ENCODE data around the gene KRT10.

The KRT10 gene

DNA sequence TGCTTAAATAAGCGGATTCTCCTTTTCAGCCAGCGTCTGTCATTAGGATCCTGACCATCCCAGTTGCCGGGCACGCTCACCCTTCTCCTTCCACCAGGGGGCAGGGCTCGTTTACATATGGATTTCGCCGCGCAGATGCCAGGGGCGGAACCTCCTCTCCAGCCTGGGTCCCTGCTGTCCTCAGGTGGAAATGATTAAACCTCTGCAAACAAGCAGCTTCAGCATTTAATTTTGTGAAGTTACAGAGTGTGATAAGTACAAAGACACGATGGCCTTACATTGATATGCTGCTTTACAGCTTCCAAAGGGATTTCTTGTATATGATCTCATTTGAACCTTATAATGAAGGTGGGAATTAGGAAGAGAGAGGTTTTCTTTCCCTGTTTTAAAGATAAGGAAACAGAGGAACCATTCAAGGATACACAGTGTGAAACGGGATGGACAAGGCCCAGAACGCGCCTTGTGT lies 18.8 kb downstream of the KRT10 start:
- peak; percentile 78 for DNase-seq

- DNase-seq = no peak
These were observed 21.3 kb downstream of the KRT10 start for GRCh38 chr17:40801157-40801556.

- no peak for DNase-seq
These were observed 22.0 kb downstream of the KRT10 start for GRCh38 chr17:40800381-40800780.

DNA sequence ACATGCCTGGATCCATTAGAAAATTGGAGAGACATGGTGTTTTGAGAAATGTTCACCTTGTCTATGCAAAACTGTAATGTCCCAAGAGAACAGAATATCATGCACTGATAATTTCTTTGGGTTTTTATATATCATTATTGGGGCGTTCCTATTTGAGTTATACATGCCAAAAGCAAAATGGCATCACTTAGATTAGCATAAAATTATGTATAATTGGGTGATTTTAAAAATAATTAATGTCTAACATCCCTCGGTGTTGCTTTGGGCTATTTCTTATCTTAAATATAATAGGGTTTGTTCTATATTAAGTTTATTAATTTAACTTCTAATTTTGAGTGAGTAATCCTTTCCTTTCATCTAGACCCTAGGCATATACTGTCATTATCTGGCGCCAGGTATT lies 22.6 kb downstream of the KRT10 start, which contains the start of gene KRT28:
Gene KRT28, minus strand, starts transcription at position 101 of the 400 bp plus-strand sequence. Its CDS starts 66 bp downstream, at position 35.
- no peak for DNase-seq

DNA sequence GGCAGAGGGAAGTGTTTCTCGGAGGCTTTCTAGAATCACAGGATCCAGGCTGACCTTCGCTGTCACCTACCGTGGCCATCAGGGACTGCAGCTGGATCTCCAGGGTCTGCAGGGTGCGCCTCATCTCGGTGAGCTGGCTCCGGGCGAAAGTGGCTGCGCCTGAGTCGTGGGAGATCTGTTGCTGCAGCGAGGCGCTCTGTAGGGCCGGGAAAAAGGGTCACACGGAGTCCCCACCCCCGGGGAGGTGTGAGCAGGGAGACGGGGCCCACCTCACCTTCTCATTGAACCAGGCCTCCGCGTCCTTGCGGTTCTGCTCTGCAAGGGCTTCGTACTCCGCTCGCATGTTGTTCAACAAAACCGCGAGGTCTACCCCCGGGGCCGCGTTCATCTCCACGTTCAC lies 25.6 kb downstream of the KRT10 start:
- DNase-seq = no peak

- DNase-seq = no peak
These were observed 27.3 kb downstream of the KRT10 start for GRCh38 chr17:40795019-40795667.

- DNase-seq = no peak
These were observed 27.9 kb downstream of the KRT10 start for GRCh38 chr17:40794466-40794865.

- DNase-seq = no peak
These were observed 28.6 kb downstream of the KRT10 start for GRCh38 chr17:40793832-40794231.

- no peak for DNase-seq
These were observed 30.5 kb downstream of the KRT10 start for GRCh38 chr17:40791787-40792436.

DNA sequence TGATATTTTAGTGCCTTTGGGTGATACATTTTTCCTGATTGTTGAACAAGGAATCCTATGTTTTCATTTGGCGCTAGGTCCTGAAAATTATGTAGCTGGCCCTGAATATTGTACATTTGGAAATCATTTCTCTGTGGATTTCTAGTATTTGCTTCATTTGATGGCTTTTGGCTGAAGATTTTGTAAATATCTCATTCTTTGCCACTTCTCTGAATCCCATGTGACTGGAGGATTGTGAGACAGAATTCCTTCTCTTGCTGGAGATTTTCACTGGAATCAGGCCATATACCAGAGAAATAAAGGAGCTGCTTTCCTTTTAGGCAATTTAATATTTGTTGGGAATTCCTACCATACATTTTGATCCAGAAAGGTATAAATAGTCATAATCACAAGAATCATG lies 31.3 kb downstream of the KRT10 start:
- DNase-seq = no peak

GRCh38 chr17:40782450-40782849 lies 40.0 kb downstream of the KRT10 start, which contains the start of gene KRT27:
KRT27 (minus strand) TSS chr17:40782550; CDS start chr17:40782493, 57 bp downstream.
- no peak for DNase-seq

GRCh38 chr17:40779181-40779909 lies 43.1 kb downstream of the KRT10 start:
- DNase-seq = peak; percentile 11

DNA sequence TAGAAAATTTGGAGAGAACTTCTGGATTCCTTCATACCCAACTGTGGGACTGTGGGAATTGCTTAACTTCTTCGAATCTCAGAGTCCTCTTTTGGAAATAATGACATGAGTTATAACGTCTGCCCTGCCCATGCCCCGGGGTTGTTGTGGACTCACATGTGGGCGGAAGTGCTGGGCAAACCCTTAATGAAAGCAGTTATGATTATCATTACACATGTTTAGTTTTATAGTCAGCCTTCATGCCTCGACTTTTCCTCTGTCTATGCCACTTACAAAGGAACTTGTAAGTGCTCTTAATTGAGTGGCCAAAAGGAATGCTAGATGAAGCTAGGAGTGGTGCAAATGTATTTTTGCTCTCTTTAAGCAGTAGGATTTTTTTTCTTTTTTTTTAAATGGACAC lies 44.0 kb downstream of the KRT10 start:
- no peak for DNase-seq

DNA sequence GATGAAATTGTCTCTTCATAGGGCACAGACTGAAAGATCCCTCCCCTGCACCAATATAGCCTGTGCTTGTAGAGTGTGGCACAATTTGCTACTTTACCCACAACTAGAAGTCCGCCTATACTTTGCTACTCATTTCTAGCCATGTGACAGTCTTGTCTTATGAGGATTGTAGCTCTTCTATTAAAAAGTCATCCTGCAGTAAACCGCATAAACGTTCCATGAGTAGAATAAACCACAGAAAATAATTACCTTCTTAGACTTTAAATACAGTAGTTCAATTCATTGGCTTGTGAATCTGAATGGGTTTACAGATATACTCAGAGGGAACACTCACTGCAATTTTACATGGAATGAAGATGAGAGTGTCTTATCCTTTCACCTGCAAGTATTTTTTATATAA lies 44.4 kb downstream of the KRT10 start:
- DNase-seq = no peak

- no peak for DNase-seq
These were observed 45.0 kb downstream of the KRT10 start for GRCh38 chr17:40777459-40777858.

GRCh38 chr17:40775945-40776344 lies 46.5 kb downstream of the KRT10 start:
- no peak for DNase-seq

DNA sequence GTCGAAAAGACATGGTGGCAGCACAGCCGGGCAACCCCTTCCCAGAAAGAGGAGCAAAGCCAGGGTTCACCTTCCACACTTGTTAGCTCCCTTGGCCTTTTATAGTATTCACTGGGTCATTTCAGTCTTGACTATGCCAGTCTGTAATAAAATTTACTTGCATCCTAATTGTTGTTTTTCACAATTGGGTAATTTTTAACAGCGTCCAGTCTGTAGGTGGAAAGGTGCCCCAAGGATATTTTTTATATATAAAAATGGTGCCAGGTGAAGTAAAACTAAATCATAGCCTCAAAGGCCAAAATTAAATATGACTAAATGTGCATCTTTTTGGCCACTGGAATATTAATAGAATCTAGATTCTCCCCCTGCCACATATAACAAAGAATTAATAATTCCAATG lies 50.3 kb downstream of the KRT10 start, which contains the start of gene KRT26:
Gene KRT26, minus strand, starts transcription at position 101 of the 400 bp plus-strand sequence. Its CDS starts 88 bp downstream, at position 13.
- no peak for DNase-seq

Data from activated naive CD4-positive, alpha-beta T cell treated with Interleukin-2 at 50 U/mL for 16 hours (primary cell).